C4-2B (cell line): ENCODE data around the gene EPHA6.

ENCODE experiments used
- CTCF ChIP-seq: fragments of 450-650 bp; conservative IDR thresholded peaks from 2 replicates; pipeline ENCODE4 v1.5.1; 2017; ENCODE audit warnings: mild to moderate bottlenecking
- ZFX ChIP-seq: fragments of 450-650 bp; IDR thresholded peaks from 2 replicates; pipeline ENCODE4 v1.6.1; 2017

GRCh38 chr3:96986241-96986640, 171.8 kb downstream of the EPHA6 start:
- TF ChIP-seq CTCF (no peak), ZFX (no peak)
